ENCODE results near the gene TUBA4A.

- TF ChIP-seq POLR2A (IDR thresholded peaks at IDR 0.05; ENCODE audit: low read depth, low read length) (no peak), POLR2AphosphoS5 (IDR thresholded peaks at IDR 0.05; ENCODE audit: low read depth, low read length) (no peak), TAF1 (IDR thresholded peaks at IDR 0.05; ENCODE audit: low read depth, low read length) (no peak), PAX5 (IDR thresholded peaks at IDR 0.05; ENCODE audit: insufficient read depth, low read length, severe bottlenecking) (no peak), POU2F2 (IDR thresholded peaks at IDR 0.05; ENCODE audit: low read depth, low read length) (no peak)
These were observed 7.9 kb downstream of the TUBA4A start for GRCh38 chr2:219245899-219246230.

Measured in GM12891 (cell line).